Panc1 (cell line): ENCODE results near the gene SPECC1. TPM values are rescaled to one million over a fixed set of nuclear protein-coding genes. Genes with fewer than 3 reads are reported as not detected.

Source experiments
- ATAC-seq: fragments of 200-7000 bp; cut with Tn5 transposase; 2 replicates; pipeline ENCODE4 v1.9.1; 2020; ENCODE audit warnings: mild to moderate bottlenecking, moderate library complexity
- BruUV-seq: library from RNA; stranded (reverse); fragments of 400-500 nt; replicated peaks from 2 replicates; lab custom pipeline; 2021; lab: Mats Ljungman, UMichigan
- CTCF ChIA-PET: fragments of 300-600 bp; sonication (Branson Sonifier 250); formaldehyde crosslinking; loops from one replicate; lab custom pipeline; 2022; ENCODE audit warnings: antibody characterized with exemption; lab: Charles Lee
- POLR2A ChIA-PET: fragments of 300-600 bp; sonication (Branson Sonifier 250); formaldehyde crosslinking; loops from one replicate; lab custom pipeline; 2022; ENCODE audit warnings: antibody characterized with exemption; lab: Charles Lee
- DNase-seq: peaks from one replicate; pipeline ENCODE4 v3.0.0-alpha.2; 2010; ENCODE audit warnings: low read depth, low spot score
- H3K27ac ChIP-seq: 2 replicates; pipeline ENCODE4 v1.5.1; 2011; ENCODE audit warnings: mild to moderate bottlenecking, low read length, inconsistent platforms
- H3K27me3 ChIP-seq: fragments of 200-500 bp; sonication (Bioruptor generic); 2 replicates; pipeline ENCODE4 v1.6.0; 2014; ENCODE audit warnings: low read length, inconsistent platforms; ENCODE audit not compliant: control insufficient read depth, insufficient read depth
- H3K36me3 ChIP-seq: fragments of 200-500 bp; sonication (Bioruptor generic); 2 replicates; pipeline ENCODE4 v1.5.1; 2014; ENCODE audit warnings: inconsistent platforms, mild to moderate bottlenecking, low read length, moderate library complexity; ENCODE audit not compliant: control insufficient read depth, insufficient read depth
- H3K4me1 ChIP-seq: 2 replicates; pipeline ENCODE4 v1.5.1; 2011; ENCODE audit warnings: inconsistent platforms, mild to moderate bottlenecking, low read length, moderate library complexity; ENCODE audit not compliant: control insufficient read depth, insufficient read depth
- H3K4me3 ChIP-seq, 2 experiments: 2 replicates each; pipeline ENCODE4 v1.5.1; 2011 to 2012; ENCODE audit warnings: low read depth in 2 of 2, low read length in 2 of 2, mild to moderate bottlenecking in 2 of 2, inconsistent platforms in 1 of 2, moderate library complexity in 1 of 2
- H3K9me3 ChIP-seq: fragments of 200-500 bp; sonication (Bioruptor generic); 2 replicates; pipeline ENCODE4 v1.5.1; 2014; ENCODE audit warnings: low read depth, mild to moderate bottlenecking, inconsistent platforms, low read length, moderate library complexity; ENCODE audit not compliant: control insufficient read depth, insufficient read depth
- CTCF ChIP-seq: fragments of 450-650 bp; IDR thresholded peaks from 2 replicates; pipeline ENCODE4 v1.5.1; 2017; ENCODE audit warnings: mild to moderate bottlenecking
- POLR2AphosphoS5 ChIP-seq: IDR thresholded peaks from 2 replicates; pipeline ENCODE4 v1.6.1; 2012; ENCODE audit warnings: mild to moderate bottlenecking, low read depth, low read length, moderate library complexity
- SIN3A ChIP-seq: IDR thresholded peaks from 2 replicates; pipeline ENCODE4 v1.6.1; 2012; ENCODE audit warnings: low read depth, mild to moderate bottlenecking, low read length, moderate library complexity, borderline replicate concordance; ENCODE audit not compliant: insufficient read depth
- TCF7L2 ChIP-seq: IDR thresholded peaks from 2 replicates; pipeline ENCODE4 v1.6.1; 2011; ENCODE audit warnings: mild to moderate bottlenecking, low read depth, low read length, inconsistent platforms
- in situ Hi-C: cut with HindIII; loops from 2 replicates; pipeline ENCODE4 v1.10.0; 2016; ENCODE audit warnings: low sequenced_read_pairs, low pct_unique_long_range_greater_than_20kb
- intact Hi-C: fragments of 100-400 bp; cut with micrococcal nuclease; formaldehyde crosslinking; loops from one replicate; pipeline ENCODE4 v1.10.0; 2022; ENCODE audit not compliant: unreplicated experiment
- total RNA-seq: library from RNA; stranded (reverse); gene quantifications from one replicate; pipeline ENCODE4 v1.2.1, GENCODE V29; 2021; ENCODE audit not compliant: unreplicated experiment
- TF ChIP-seq, protein P1 (sequence below), 2 experiments: IDR thresholded peaks; 2 replicates each; pipeline ENCODE4 v1.6.1; 2011 to 2012; ENCODE audit warnings: low read depth in 2 of 2, control low read depth in 1 of 2, low read length in 1 of 2, mild to moderate bottlenecking in 1 of 2, moderate library complexity in 1 of 2; ENCODE audit not compliant: insufficient read depth in 1 of 2

SPECC1 gene
- total RNA-seq, 1 experiment from 2014 or later: 80.8 TPM

DNA sequence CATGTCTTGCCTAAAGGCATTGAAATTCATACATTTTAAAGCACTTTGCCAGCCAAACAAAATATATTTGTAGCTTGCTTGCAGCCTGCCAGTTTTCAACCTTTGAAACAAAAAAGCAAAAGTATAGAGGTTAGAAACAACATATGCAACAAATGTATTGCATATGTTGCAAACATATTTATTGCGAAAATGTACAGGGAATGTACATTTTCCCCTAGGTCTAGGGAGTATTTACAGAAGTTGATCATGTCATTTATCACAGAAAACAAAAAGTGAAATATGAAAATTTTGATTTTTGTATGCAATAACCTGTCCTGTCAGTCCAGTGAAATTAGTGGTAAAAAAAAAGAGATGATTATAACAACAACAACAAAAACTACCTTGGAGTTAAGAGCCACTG is 171.5 kb downstream of the SPECC1 start:
- H3K36me3 ChIP-seq: no peaks in the 10 kb centered on the region
- ChIA-PET CTCF (no interaction called here), POLR2A (no interaction called here)
- no TSS peak for BruUV-seq
- ATAC-seq: no peak
- no peaks in the 10 kb centered on the region for H3K9me3 ChIP-seq
- DNase-seq: no peak
- no peak overlapping the region for H3K27ac ChIP-seq
- TF ChIP-seq, protein P1, sequence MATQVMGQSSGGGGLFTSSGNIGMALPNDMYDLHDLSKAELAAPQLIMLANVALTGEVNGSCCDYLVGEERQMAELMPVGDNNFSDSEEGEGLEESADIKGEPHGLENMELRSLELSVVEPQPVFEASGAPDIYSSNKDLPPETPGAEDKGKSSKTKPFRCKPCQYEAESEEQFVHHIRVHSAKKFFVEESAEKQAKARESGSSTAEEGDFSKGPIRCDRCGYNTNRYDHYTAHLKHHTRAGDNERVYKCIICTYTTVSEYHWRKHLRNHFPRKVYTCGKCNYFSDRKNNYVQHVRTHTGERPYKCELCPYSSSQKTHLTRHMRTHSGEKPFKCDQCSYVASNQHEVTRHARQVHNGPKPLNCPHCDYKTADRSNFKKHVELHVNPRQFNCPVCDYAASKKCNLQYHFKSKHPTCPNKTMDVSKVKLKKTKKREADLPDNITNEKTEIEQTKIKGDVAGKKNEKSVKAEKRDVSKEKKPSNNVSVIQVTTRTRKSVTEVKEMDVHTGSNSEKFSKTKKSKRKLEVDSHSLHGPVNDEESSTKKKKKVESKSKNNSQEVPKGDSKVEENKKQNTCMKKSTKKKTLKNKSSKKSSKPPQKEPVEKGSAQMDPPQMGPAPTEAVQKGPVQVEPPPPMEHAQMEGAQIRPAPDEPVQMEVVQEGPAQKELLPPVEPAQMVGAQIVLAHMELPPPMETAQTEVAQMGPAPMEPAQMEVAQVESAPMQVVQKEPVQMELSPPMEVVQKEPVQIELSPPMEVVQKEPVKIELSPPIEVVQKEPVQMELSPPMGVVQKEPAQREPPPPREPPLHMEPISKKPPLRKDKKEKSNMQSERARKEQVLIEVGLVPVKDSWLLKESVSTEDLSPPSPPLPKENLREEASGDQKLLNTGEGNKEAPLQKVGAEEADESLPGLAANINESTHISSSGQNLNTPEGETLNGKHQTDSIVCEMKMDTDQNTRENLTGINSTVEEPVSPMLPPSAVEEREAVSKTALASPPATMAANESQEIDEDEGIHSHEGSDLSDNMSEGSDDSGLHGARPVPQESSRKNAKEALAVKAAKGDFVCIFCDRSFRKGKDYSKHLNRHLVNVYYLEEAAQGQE (IDR thresholded peaks at IDR 0.05; ENCODE audit: insufficient read depth in 1 of 2, low read depth in 2 of 2, low read length in 1 of 2): no peak
- TF ChIP-seq CTCF (no peak), SIN3A (no peak), TCF7L2 (no peak), POLR2AphosphoS5 (no peak)
- in situ Hi-C loops: no loop called here
- H3K27me3 ChIP-seq: no peaks in the 10 kb centered on the region
- no peak overlapping the region for H3K4me3 ChIP-seq
- intact Hi-C loops: no loop called here
- peaks cover 12% of the 10 kb centered on the region; the same call in 1 of the 2 replicates for H3K4me1 ChIP-seq

- ChIA-PET POLR2A (interaction anchor here (0.6 kb wide), 2 partner anchors 27 to 207 kb away, joined by 3 to 4 read pairs; no protein-coding TSS in a partner anchor), CTCF (no interaction called here)
- TF ChIP-seq TCF7L2: no peak
- no peak for TF ChIP-seq CTCF
- no peak for TF ChIP-seq POLR2AphosphoS5
- TF ChIP-seq SIN3A: no peak
- TF ChIP-seq, protein P1 (IDR thresholded peaks at IDR 0.05; ENCODE audit: insufficient read depth in 1 of 2, low read depth in 2 of 2, low read length in 1 of 2): no peak
- H3K4me1 ChIP-seq: peaks cover 8% of the 10 kb centered on the region
- ATAC-seq (no peak), DNase-seq (no peak)
- H3K36me3 ChIP-seq: no peaks in the 10 kb centered on the region
- no peaks in the 10 kb centered on the region for H3K27me3 ChIP-seq
- no TSS peak for BruUV-seq
- H3K27ac ChIP-seq: no peak overlapping the region
- H3K9me3 ChIP-seq: no peaks in the 10 kb centered on the region
- no peak overlapping the region for H3K4me3 ChIP-seq
- intact Hi-C loops (no loop called here), in situ Hi-C loops (no loop called here)
Observed at GRCh38 chr17:20184181-20184580, 175.0 kb downstream of the SPECC1 start.
